ENCODE data around the gene DHRS3. TPM values are rescaled to one million over a fixed set of nuclear protein-coding genes. Genes with fewer than 3 reads are reported as not detected.

DHRS3 gene
- total and polyA plus RNA-seq, 2 donors (not counting 1 experiment from before 2014, with no cell fraction given) = 8.4 to 36.8 TPM

DNA sequence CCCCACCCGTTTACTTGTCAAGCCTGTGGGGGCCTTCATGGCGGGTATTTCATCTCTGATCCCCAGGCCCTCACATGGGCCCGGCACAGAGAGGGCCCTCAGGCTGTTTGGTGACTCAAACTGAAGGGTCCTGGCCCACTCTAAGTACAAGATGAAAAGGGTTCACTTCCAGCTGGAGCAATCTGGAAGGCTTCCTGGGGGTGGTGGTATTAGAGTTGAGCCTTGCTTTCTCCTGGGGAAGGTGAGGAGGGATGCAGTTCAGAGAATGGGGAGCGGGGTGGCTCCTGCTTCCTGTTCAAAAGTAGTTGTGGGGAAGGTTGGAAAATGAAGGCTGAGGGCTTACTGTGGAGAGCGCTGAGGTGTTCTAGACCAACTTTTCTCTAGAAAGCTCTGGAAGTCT, 47.7 kb downstream of the DHRS3 start:
- Histone ChIP-seq H3K4me2 (ENCODE audit: extremely low read depth, insufficient read depth, low read length) (no peak overlapping the region), H2AFZ (ENCODE audit: low read length) (no peak overlapping the region), H3K27ac (ENCODE audit: insufficient read depth, low read length) (no peak overlapping the region), H3K9ac (ENCODE audit: insufficient read depth, low read length) (no peak overlapping the region), H3K9me3 (ENCODE audit: control insufficient read depth, insufficient read depth, low read depth, low read length) (no peaks in the 10 kb centered on the region), H3K4me1 (ENCODE audit: control insufficient read depth, extremely low read depth, insufficient read depth, low read length) (no peaks in the 10 kb centered on the region), H3K4me3 (replicated peaks in 1 of 4; ENCODE audit: control extremely low read depth in 1 of 4, insufficient read depth in 1 of 4, low read depth in 3 of 4, low read length in 4 of 4) (no peak overlapping the region), H3K36me3 (ENCODE audit: control insufficient read depth, insufficient read depth, low read length) (no peaks in the 10 kb centered on the region), H3K79me2 (ENCODE audit: control insufficient read depth, insufficient read depth, low read length) (no peaks in the 10 kb centered on the region), H4K20me1 (ENCODE audit: control insufficient read depth, extremely low read depth, insufficient read depth, low read length) (no peaks in the 10 kb centered on the region), H3K27me3 (ENCODE audit: control insufficient read depth, insufficient read depth, low read length) (no peaks in the 10 kb centered on the region)
- TF ChIP-seq, protein P1, sequence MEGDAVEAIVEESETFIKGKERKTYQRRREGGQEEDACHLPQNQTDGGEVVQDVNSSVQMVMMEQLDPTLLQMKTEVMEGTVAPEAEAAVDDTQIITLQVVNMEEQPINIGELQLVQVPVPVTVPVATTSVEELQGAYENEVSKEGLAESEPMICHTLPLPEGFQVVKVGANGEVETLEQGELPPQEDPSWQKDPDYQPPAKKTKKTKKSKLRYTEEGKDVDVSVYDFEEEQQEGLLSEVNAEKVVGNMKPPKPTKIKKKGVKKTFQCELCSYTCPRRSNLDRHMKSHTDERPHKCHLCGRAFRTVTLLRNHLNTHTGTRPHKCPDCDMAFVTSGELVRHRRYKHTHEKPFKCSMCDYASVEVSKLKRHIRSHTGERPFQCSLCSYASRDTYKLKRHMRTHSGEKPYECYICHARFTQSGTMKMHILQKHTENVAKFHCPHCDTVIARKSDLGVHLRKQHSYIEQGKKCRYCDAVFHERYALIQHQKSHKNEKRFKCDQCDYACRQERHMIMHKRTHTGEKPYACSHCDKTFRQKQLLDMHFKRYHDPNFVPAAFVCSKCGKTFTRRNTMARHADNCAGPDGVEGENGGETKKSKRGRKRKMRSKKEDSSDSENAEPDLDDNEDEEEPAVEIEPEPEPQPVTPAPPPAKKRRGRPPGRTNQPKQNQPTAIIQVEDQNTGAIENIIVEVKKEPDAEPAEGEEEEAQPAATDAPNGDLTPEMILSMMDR (conservative IDR thresholded peaks at IDR 0.05 in 1 of 2, IDR thresholded peaks at IDR 0.05 in 1 of 2; ENCODE audit: low read depth in 1 of 2, low read length in 2 of 2) = no peak
- TF ChIP-seq EZH2 (IDR thresholded peaks at IDR 0.05; ENCODE audit: low read length, missing control alignments) = no peak
- no peak for DNase-seq (ENCODE audit: low read depth in 2 of 2)

DNA sequence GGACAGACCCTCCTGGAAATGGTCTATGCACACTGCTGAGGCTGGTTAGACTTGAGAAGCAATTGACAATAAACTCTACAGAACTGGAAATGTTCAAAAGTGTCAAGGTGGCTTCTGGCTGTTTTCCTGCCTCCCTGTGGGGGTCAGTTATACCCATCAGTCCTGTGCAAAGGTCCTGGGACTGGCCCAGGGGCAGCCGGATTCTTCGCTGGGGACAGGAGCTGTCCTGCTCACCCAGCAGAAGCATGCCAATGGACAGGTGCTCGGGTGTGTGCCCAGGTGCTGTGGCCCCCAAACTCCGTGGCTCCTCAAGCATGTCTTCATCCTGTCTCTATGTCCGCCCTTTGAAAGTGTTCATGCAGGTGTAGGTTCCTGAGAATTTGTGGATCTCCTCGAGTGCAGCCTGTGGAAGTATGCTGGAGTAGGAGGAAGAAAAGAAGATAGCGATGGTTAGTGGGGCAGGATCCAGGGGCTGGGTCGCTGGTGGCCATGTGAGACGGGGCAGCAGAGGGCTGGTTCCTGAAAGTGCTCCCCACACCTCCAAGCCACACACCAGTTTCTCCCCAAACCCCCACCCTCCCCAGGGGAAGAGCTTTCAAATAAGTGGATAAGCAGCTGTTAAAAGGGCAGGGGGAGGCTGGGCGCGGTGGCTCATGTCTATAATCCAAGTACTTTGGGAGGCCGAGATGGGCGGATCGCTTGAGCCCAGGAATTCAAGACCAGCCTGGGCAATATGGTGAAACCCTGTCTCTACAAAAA, 49.8 kb downstream of the DHRS3 start:
- no peak overlapping the region for H3K4me3 ChIP-seq (replicated peaks in 1 of 4; ENCODE audit: control extremely low read depth in 1 of 4, insufficient read depth in 1 of 4, low read depth in 3 of 4, low read length in 4 of 4)
- no peak overlapping the region for H2AFZ ChIP-seq (ENCODE audit: low read length)
- H4K20me1 ChIP-seq (ENCODE audit: control insufficient read depth, extremely low read depth, insufficient read depth, low read length) = no peaks in the 10 kb centered on the region
- H3K27me3 ChIP-seq (ENCODE audit: control insufficient read depth, insufficient read depth, low read length) = no peaks in the 10 kb centered on the region
- no peaks in the 10 kb centered on the region for H3K79me2 ChIP-seq (ENCODE audit: control insufficient read depth, insufficient read depth, low read length)
- no peak overlapping the region for H3K27ac ChIP-seq (ENCODE audit: insufficient read depth, low read length)
- TF ChIP-seq, protein P1 (conservative IDR thresholded peaks at IDR 0.05 in 1 of 2, IDR thresholded peaks at IDR 0.05 in 1 of 2; ENCODE audit: low read depth in 1 of 2, low read length in 2 of 2) = no peak
- TF ChIP-seq EZH2 (IDR thresholded peaks at IDR 0.05; ENCODE audit: low read length, missing control alignments) = no peak
- no peak overlapping the region for H3K4me2 ChIP-seq (ENCODE audit: extremely low read depth, insufficient read depth, low read length)
- no peak for DNase-seq (ENCODE audit: low read depth in 2 of 2)
- no peaks in the 10 kb centered on the region for H3K36me3 ChIP-seq (ENCODE audit: control insufficient read depth, insufficient read depth, low read length)
- no peaks in the 10 kb centered on the region for H3K4me1 ChIP-seq (ENCODE audit: control insufficient read depth, extremely low read depth, insufficient read depth, low read length)
- H3K9me3 ChIP-seq (ENCODE audit: control insufficient read depth, insufficient read depth, low read depth, low read length) = no peaks in the 10 kb centered on the region
- H3K9ac ChIP-seq (ENCODE audit: insufficient read depth, low read length) = no peak overlapping the region

DNA sequence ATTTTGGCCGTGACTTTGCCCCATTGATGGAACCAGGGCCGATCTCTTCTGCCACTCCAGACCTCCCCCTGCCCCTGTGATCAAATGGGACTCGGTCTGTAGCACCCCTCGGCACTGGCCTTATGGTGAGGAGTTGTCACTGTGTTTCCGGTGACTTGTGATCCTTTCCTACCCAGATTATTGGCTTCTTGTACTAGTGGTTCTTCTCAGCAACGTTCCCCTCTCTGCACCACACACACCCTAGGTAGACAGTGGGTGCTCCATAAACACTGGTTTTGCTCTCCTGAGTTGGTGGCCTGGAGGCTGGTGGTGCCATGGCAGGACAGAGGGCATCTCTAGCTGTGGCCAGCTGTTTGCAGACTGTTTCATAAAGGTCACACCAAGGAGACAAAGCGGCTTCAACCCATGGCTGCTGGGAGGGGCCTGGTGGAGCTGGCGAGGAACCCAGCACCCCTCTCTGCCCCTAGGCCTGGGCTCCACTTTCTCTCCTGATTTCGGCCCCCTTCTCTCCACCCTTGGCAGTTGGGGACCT, 50.7 kb downstream of the DHRS3 start:
- no peaks in the 10 kb centered on the region for H4K20me1 ChIP-seq (ENCODE audit: control insufficient read depth, extremely low read depth, insufficient read depth, low read length)
- H3K4me1 ChIP-seq (ENCODE audit: control insufficient read depth, extremely low read depth, insufficient read depth, low read length) = no peaks in the 10 kb centered on the region
- H3K4me2 ChIP-seq (ENCODE audit: extremely low read depth, insufficient read depth, low read length) = no peak overlapping the region
- no peak overlapping the region for H3K4me3 ChIP-seq (replicated peaks in 1 of 4; ENCODE audit: control extremely low read depth in 1 of 4, insufficient read depth in 1 of 4, low read depth in 3 of 4, low read length in 4 of 4)
- H3K27me3 ChIP-seq (ENCODE audit: control insufficient read depth, insufficient read depth, low read length) = no peaks in the 10 kb centered on the region
- H2AFZ ChIP-seq (ENCODE audit: low read length) = no peak overlapping the region
- no peak for TF ChIP-seq EZH2 (IDR thresholded peaks at IDR 0.05; ENCODE audit: low read length, missing control alignments)
- TF ChIP-seq, protein P1 (conservative IDR thresholded peaks at IDR 0.05 in 1 of 2, IDR thresholded peaks at IDR 0.05 in 1 of 2; ENCODE audit: low read depth in 1 of 2, low read length in 2 of 2) = no peak
- H3K79me2 ChIP-seq (ENCODE audit: control insufficient read depth, insufficient read depth, low read length) = no peaks in the 10 kb centered on the region
- H3K9ac ChIP-seq (ENCODE audit: insufficient read depth, low read length) = no peak overlapping the region
- H3K27ac ChIP-seq (ENCODE audit: insufficient read depth, low read length) = no peak overlapping the region
- no peak for DNase-seq (ENCODE audit: low read depth in 2 of 2)
- H3K9me3 ChIP-seq (ENCODE audit: control insufficient read depth, insufficient read depth, low read depth, low read length) = no peaks in the 10 kb centered on the region
- H3K36me3 ChIP-seq (ENCODE audit: control insufficient read depth, insufficient read depth, low read length) = no peaks in the 10 kb centered on the region
